RWPE2 (cell line): ENCODE measurements around the gene TSHZ3.
A peak's percentile ranks its signal among the peaks of the same experiment; 100 is the strongest.

Experiments used
- ATAC-seq: fragments of 200-7000 bp; cut with Tn5 transposase; 3 replicates; pipeline ENCODE4 v1.9.1; 2021; ENCODE audit warnings: low read depth
- DNase-seq: peaks from one replicate; pipeline ENCODE4 v3.0.0-alpha.2; 2020; ENCODE audit warnings: low spot score
- H3K27ac ChIP-seq: fragments of 450-650 bp; 2 replicates; pipeline ENCODE4 v1.5.1; 2017; ENCODE audit warnings: mild to moderate bottlenecking; ENCODE audit not compliant: poor library complexity, severe bottlenecking
- H3K27me3 ChIP-seq: fragments of 250-450 bp; sonication (Bioruptor Pico); 2 replicates; pipeline ENCODE4 v1.5.1; 2021; ENCODE audit warnings: mild to moderate bottlenecking, moderate library complexity; ENCODE audit not compliant: insufficient read depth, poor library complexity, severe bottlenecking
- H3K36me3 ChIP-seq: fragments of 250-450 bp; sonication (Bioruptor Pico); 2 replicates; pipeline ENCODE4 v1.5.1; 2020; ENCODE audit warnings: low read depth, mild to moderate bottlenecking, moderate library complexity
- H3K4me1 ChIP-seq: fragments of 250-450 bp; sonication (Bioruptor Pico); 2 replicates; pipeline ENCODE4 v1.5.1; 2021; ENCODE audit warnings: mild to moderate bottlenecking, moderate library complexity; ENCODE audit not compliant: insufficient read depth, poor library complexity, severe bottlenecking
- H3K4me3 ChIP-seq: fragments of 250-450 bp; sonication (Bioruptor Pico); 2 replicates; pipeline ENCODE4 v1.5.1; 2021; ENCODE audit warnings: mild to moderate bottlenecking, moderate library complexity; ENCODE audit not compliant: severe bottlenecking
- H3K9me3 ChIP-seq: fragments of 250-450 bp; sonication (Bioruptor Pico); 2 replicates; pipeline ENCODE4 v1.5.1; 2021; ENCODE audit warnings: mild to moderate bottlenecking, moderate library complexity; ENCODE audit not compliant: severe bottlenecking
- CTCF ChIP-seq: fragments of 450-650 bp; IDR thresholded peaks from one replicate; pipeline ENCODE4 v1.5.1; 2017; ENCODE audit warnings: mild to moderate bottlenecking, moderate library complexity; ENCODE audit not compliant: poor library complexity, severe bottlenecking

TSHZ3 gene

GRCh38 chr19:31340042-31341025 is 8.9 kb downstream of the TSHZ3 start:
- Histone ChIP-seq H3K27ac (no peak overlapping the region), H3K4me3 (no peak overlapping the region), H3K27me3 (no peaks in the 10 kb centered on the region), H3K36me3 (no peaks in the 10 kb centered on the region), H3K9me3 (no peaks in the 10 kb centered on the region), H3K4me1 (no peaks in the 10 kb centered on the region)
- ATAC-seq (peak; percentile 21; the same call in 1 of the 3 replicates), DNase-seq (no peak)
- TF ChIP-seq CTCF: no peak

- no peak overlapping the region for H3K4me3 ChIP-seq
- H3K27me3 ChIP-seq: no peaks in the 10 kb centered on the region
- no peak for TF ChIP-seq CTCF
- no peaks in the 10 kb centered on the region for H3K9me3 ChIP-seq
- no peak overlapping the region for H3K27ac ChIP-seq
- no peaks in the 10 kb centered on the region for H3K36me3 ChIP-seq
- no peak for ATAC-seq
- peaks cover 7% of the 10 kb centered on the region for H3K4me1 ChIP-seq
- no peak for DNase-seq
These were observed 9.8 kb downstream of the TSHZ3 start for GRCh38 chr19:31339411-31339810.

GRCh38 chr19:31338069-31338776 is 11.0 kb downstream of the TSHZ3 start:
- no peaks in the 10 kb centered on the region for H3K27me3 ChIP-seq
- TF ChIP-seq CTCF: peak; percentile 41
- peak; percentile 48; the same call in 2 of the 3 replicates for ATAC-seq
- peaks cover 13% of the 10 kb centered on the region for H3K4me1 ChIP-seq
- H3K4me3 ChIP-seq: no peak overlapping the region
- H3K9me3 ChIP-seq: no peaks in the 10 kb centered on the region
- no peak overlapping the region for H3K27ac ChIP-seq
- no peaks in the 10 kb centered on the region for H3K36me3 ChIP-seq
- no peak for DNase-seq

GRCh38 chr19:31337008-31337914 is 12.0 kb downstream of the TSHZ3 start:
- H3K4me3 ChIP-seq: no peak overlapping the region
- H3K27ac ChIP-seq: no peak overlapping the region
- no peaks in the 10 kb centered on the region for H3K27me3 ChIP-seq
- H3K4me1 ChIP-seq: peaks cover 13% of the 10 kb centered on the region
- no peaks in the 10 kb centered on the region for H3K36me3 ChIP-seq
- ATAC-seq (no peak), DNase-seq (no peak)
- no peak for TF ChIP-seq CTCF
- H3K9me3 ChIP-seq: no peaks in the 10 kb centered on the region
